HCT116 (cell line): ENCODE data around the gene MMP10. TPM values are rescaled to one million over a fixed set of nuclear protein-coding genes. Genes with fewer than 3 reads are reported as not detected.

Source experiments
- ATAC-seq: fragments of 200-7000 bp; cut with Tn5 transposase; 2 replicates; pipeline ENCODE4 v1.9.1; 2020; ENCODE audit warnings: mild to moderate bottlenecking, moderate library complexity
- BruUV-seq: library from RNA; stranded (reverse); fragments of 400-500 nt; replicated peaks from 2 replicates; lab custom pipeline; 2021; lab: Mats Ljungman, UMichigan
- CTCF ChIA-PET: fragments of 300-600 bp; sonication (Branson Sonifier 250); formaldehyde crosslinking; loops from one replicate; lab custom pipeline; 2021; ENCODE audit warnings: antibody characterized with exemption; lab: Charles Lee
- POLR2A ChIA-PET: fragments of 300-600, 350-600 bp; sonication (Branson Sonifier 250); formaldehyde crosslinking; loops from one replicate; lab custom pipeline; 2021; ENCODE audit warnings: antibody characterized with exemption; lab: Charles Lee
- RAD21 ChIA-PET, 2 experiments: fragments of 300-600 bp; sonication (Branson Sonifier 250); formaldehyde crosslinking; loops; one replicate each; lab custom pipeline; 2023; ENCODE audit warnings: low total read pairs in 2 of 2; ENCODE audit not compliant: uncharacterized antibody in 2 of 2, unreplicated experiment in 2 of 2, low non-redundant PET in 1 of 2; lab: Charles Lee
- DNase-seq: peaks from one replicate; pipeline ENCODE4 v3.0.0-alpha.2; 2010; ENCODE audit warnings: low read depth, low spot score
- H2AFZ ChIP-seq: fragments of 200-600 bp; shearing (Covaris generic), sonication (generic); 2 replicates; pipeline ENCODE4 v1.6.1; 2017; ENCODE audit warnings: low read depth, mixed run types, mixed read lengths, antibody characterized with exemption, low read length; ENCODE audit not compliant: poor library complexity, severe bottlenecking
- H3K27ac ChIP-seq: 2 replicates; pipeline ENCODE4 v1.5.1; 2012; ENCODE audit warnings: low read depth, low read length
- H3K27me3 ChIP-seq: fragments of 200-600 bp; sonication (generic); 2 replicates; pipeline ENCODE4 v1.6.1; 2016; ENCODE audit warnings: mixed run types, low read length, mixed read lengths; ENCODE audit not compliant: insufficient read depth
- H3K36me3 ChIP-seq, 2 experiments: fragments of 200-500 bp in 1 of 2; fragments of 200-600 bp in 1 of 2; sonication (Bioruptor generic) in 1 of 2; sonication (generic) in 1 of 2; 2 replicates each; pipeline versions ENCODE4 v1.5.1 to v1.6.1; 2014 to 2016; ENCODE audit warnings: low read length in 2 of 2, inconsistent platforms in 1 of 2, mixed read lengths in 1 of 2, mixed run types in 1 of 2; ENCODE audit not compliant: insufficient read depth in 2 of 2, control insufficient read depth in 1 of 2
- H3K4me1 ChIP-seq, 2 experiments: fragments of 200-600 bp in 1 of 2; sonication (generic) in 1 of 2; 2 replicates each; pipeline versions ENCODE4 v1.5.1 to v1.6.1; 2012 to 2017; ENCODE audit warnings: low read length in 2 of 2, inconsistent platforms in 1 of 2, mild to moderate bottlenecking in 1 of 2, mixed read lengths in 1 of 2, mixed run types in 1 of 2, moderate library complexity in 1 of 2; ENCODE audit not compliant: insufficient read depth in 2 of 2, control insufficient read depth in 1 of 2
- H3K4me2 ChIP-seq: fragments of 200-600 bp; sonication (generic); 2 replicates; pipeline ENCODE4 v1.6.1; 2017; ENCODE audit warnings: mixed run types, low read length, mixed read lengths
- H3K4me3 ChIP-seq, 2 experiments: fragments of 200-600 bp in 1 of 2; sonication (generic) in 1 of 2; replicated peaks in 1 of 2; 2 replicates each; pipeline ENCODE4 v1.5.1; 2011 to 2016; ENCODE audit warnings: low read length in 2 of 2, control low read depth in 1 of 2, low read depth in 1 of 2, mild to moderate bottlenecking in 1 of 2, mixed read lengths in 1 of 2, mixed run types in 1 of 2
- H3K79me2 ChIP-seq: fragments of 200-600 bp; sonication (generic); 2 replicates; pipeline ENCODE4 v1.6.1; 2017; ENCODE audit warnings: mild to moderate bottlenecking, mixed run types, low read length, moderate library complexity, mixed read lengths; ENCODE audit not compliant: insufficient read depth
- H3K9ac ChIP-seq: fragments of 200-600 bp; sonication (generic); 2 replicates; pipeline ENCODE4 v1.6.1; 2016; ENCODE audit warnings: low read length, mixed read lengths
- H3K9me2 ChIP-seq: fragments of 200-600 bp; sonication (generic), shearing (Covaris generic); 2 replicates; pipeline ENCODE4 v1.6.1; 2017; ENCODE audit warnings: mixed run types, mild to moderate bottlenecking, moderate library complexity; ENCODE audit not compliant: insufficient read depth
- H3K9me3 ChIP-seq, 2 experiments: fragments of 200-500 bp in 1 of 2; fragments of 200-600 bp in 1 of 2; sonication (Bioruptor generic) in 1 of 2; sonication (generic) in 1 of 2; 2 replicates each; pipeline ENCODE4 v1.6.1; 2014 to 2017; ENCODE audit warnings: low read length in 2 of 2, mixed read lengths in 2 of 2, inconsistent platforms in 1 of 2, low read depth in 1 of 2, mild to moderate bottlenecking in 1 of 2, mixed run types in 1 of 2, moderate library complexity in 1 of 2; ENCODE audit not compliant: control insufficient read depth in 1 of 2, insufficient read depth in 1 of 2
- H4K20me1 ChIP-seq: fragments of 200-600 bp; sonication (generic), shearing (Covaris generic); 2 replicates; pipeline ENCODE4 v1.6.1; 2017; ENCODE audit warnings: mixed run types, mild to moderate bottlenecking, moderate library complexity; ENCODE audit not compliant: insufficient read depth
- ATF3 ChIP-seq: IDR thresholded peaks from 2 replicates; pipeline ENCODE4 v1.6.1; 2012
- CBX3 ChIP-seq: IDR thresholded peaks from 2 replicates; pipeline ENCODE4 v1.6.1; 2012; ENCODE audit warnings: low read depth
- CEBPB ChIP-seq: IDR thresholded peaks from 2 replicates; pipeline ENCODE4 v1.6.1; 2012; ENCODE audit warnings: low read depth
- ELF1 ChIP-seq: IDR thresholded peaks from 2 replicates; pipeline ENCODE4 v1.6.1; 2012; ENCODE audit warnings: low read depth, borderline replicate concordance
- EZH2 ChIP-seq: fragments of 200-600 bp; sonication (generic); IDR thresholded peaks from 2 replicates; pipeline ENCODE4 v1.6.1; 2017; ENCODE audit warnings: antibody characterized with exemption, mixed run types
- EZH2phosphoT487 ChIP-seq: fragments of 200-600 bp; IDR thresholded peaks from 2 replicates; pipeline ENCODE4 v1.6.1; 2018; ENCODE audit warnings: antibody characterized with exemption, borderline replicate concordance
- FOSL1 ChIP-seq: IDR thresholded peaks from 2 replicates; pipeline ENCODE4 v1.6.1; 2012; ENCODE audit warnings: low read depth
- MAX ChIP-seq: IDR thresholded peaks from 2 replicates; pipeline ENCODE4 v1.6.1; 2012
- POLR2AphosphoS5 ChIP-seq: IDR thresholded peaks from 2 replicates; pipeline ENCODE4 v1.6.1; 2011; ENCODE audit warnings: mild to moderate bottlenecking, low read depth, low read length, moderate library complexity
- REST ChIP-seq: IDR thresholded peaks from 2 replicates; pipeline ENCODE4 v1.6.1; 2012; ENCODE audit warnings: low read depth
- SIN3A ChIP-seq: IDR thresholded peaks from 2 replicates; pipeline ENCODE4 v1.6.1; 2012; ENCODE audit warnings: low read depth
- SP1 ChIP-seq: IDR thresholded peaks from 2 replicates; pipeline ENCODE4 v1.6.1; 2012; ENCODE audit warnings: low read depth
- SRF ChIP-seq: IDR thresholded peaks from 2 replicates; pipeline ENCODE4 v1.6.1; 2012; ENCODE audit warnings: low read depth
- TCF7L2 ChIP-seq: IDR thresholded peaks from 2 replicates; pipeline ENCODE4 v1.7.0; 2011; ENCODE audit warnings: borderline replicate concordance, inconsistent platforms; ENCODE audit not compliant: insufficient read depth, insufficient read length; ENCODE audit errors: extremely low read depth
- YY1 ChIP-seq: IDR thresholded peaks from 2 replicates; pipeline ENCODE4 v1.6.1; 2011; ENCODE audit warnings: low read length, low read depth, moderate library complexity, mild to moderate bottlenecking; ENCODE audit not compliant: insufficient replicate concordance; ENCODE audit errors: extremely low read depth
- ZFX ChIP-seq: fragments of 450-650 bp; IDR thresholded peaks from 2 replicates; pipeline ENCODE4 v1.6.1; 2017
- ZNF274 ChIP-seq: fragments of 200-500 bp; sonication (Bioruptor generic); IDR thresholded peaks from 2 replicates; pipeline ENCODE4 v1.6.1; 2014; ENCODE audit warnings: mild to moderate bottlenecking, low read depth, low read length, inconsistent platforms
- intact Hi-C: fragments of 100-400 bp; cut with micrococcal nuclease; formaldehyde crosslinking; loops from 2 replicates; pipeline ENCODE4 v1.10.0; 2022
- total RNA-seq: library from RNA; stranded (reverse); gene quantifications from one replicate; pipeline ENCODE4 v1.2.1, GENCODE V29; 2021; ENCODE audit not compliant: unreplicated experiment
- TF ChIP-seq, protein P1 (sequence below): IDR thresholded peaks from 2 replicates; pipeline ENCODE4 v1.6.1; 2011; ENCODE audit warnings: mild to moderate bottlenecking, low read length, moderate library complexity; ENCODE audit not compliant: insufficient replicate concordance; ENCODE audit errors: extremely low read depth
- TF ChIP-seq, protein P2 (sequence below), 3 experiments: fragments of 200-600 bp in 1 of 3; sonication (generic) in 1 of 3; IDR thresholded peaks in 2 of 3; conservative IDR thresholded peaks in 1 of 3; 2 replicates each; pipeline ENCODE4 v1.5.1; 2012 to 2017; ENCODE audit warnings: low read depth in 2 of 3, low read length in 2 of 3, antibody characterized with exemption in 1 of 3, borderline replicate concordance in 1 of 3, control low read depth in 1 of 3, mild to moderate bottlenecking in 1 of 3, mixed read lengths in 1 of 3, mixed run types in 1 of 3, moderate library complexity in 1 of 3; ENCODE audit not compliant: insufficient read depth in 1 of 3

Gene MMP10
- total RNA-seq, 1 experiment from 2014 or later: not detected

GRCh38 chr11:102791271-102792036 is 11.0 kb upstream of the MMP10 start:
- no peak overlapping the region for H3K27ac ChIP-seq
- H4K20me1 ChIP-seq: no peaks in the 10 kb centered on the region
- H3K27me3 ChIP-seq: no peaks in the 10 kb centered on the region
- no peak overlapping the region for H3K4me2 ChIP-seq
- no peak overlapping the region for H3K9ac ChIP-seq
- ATAC-seq: no peak
- no peak for TF ChIP-seq ATF3
- TF ChIP-seq CEBPB: no peak
- TF ChIP-seq EZH2: no peak
- TF ChIP-seq POLR2AphosphoS5: no peak
- TF ChIP-seq REST: no peak
- no peak for TF ChIP-seq EZH2phosphoT487
- no peak for TF ChIP-seq ZFX
- TF ChIP-seq ELF1: no peak
- TF ChIP-seq ZNF274: no peak
- TF ChIP-seq SIN3A: no peak
- no peak for TF ChIP-seq SP1
- TF ChIP-seq, protein P1, sequence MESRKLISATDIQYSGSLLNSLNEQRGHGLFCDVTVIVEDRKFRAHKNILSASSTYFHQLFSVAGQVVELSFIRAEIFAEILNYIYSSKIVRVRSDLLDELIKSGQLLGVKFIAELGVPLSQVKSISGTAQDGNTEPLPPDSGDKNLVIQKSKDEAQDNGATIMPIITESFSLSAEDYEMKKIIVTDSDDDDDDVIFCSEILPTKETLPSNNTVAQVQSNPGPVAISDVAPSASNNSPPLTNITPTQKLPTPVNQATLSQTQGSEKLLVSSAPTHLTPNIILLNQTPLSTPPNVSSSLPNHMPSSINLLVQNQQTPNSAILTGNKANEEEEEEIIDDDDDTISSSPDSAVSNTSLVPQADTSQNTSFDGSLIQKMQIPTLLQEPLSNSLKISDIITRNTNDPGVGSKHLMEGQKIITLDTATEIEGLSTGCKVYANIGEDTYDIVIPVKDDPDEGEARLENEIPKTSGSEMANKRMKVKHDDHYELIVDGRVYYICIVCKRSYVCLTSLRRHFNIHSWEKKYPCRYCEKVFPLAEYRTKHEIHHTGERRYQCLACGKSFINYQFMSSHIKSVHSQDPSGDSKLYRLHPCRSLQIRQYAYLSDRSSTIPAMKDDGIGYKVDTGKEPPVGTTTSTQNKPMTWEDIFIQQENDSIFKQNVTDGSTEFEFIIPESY: no peak
- TF ChIP-seq TCF7L2: no peak
- TF ChIP-seq SRF: no peak
- TF ChIP-seq CBX3: no peak
- TF ChIP-seq, protein P2, sequence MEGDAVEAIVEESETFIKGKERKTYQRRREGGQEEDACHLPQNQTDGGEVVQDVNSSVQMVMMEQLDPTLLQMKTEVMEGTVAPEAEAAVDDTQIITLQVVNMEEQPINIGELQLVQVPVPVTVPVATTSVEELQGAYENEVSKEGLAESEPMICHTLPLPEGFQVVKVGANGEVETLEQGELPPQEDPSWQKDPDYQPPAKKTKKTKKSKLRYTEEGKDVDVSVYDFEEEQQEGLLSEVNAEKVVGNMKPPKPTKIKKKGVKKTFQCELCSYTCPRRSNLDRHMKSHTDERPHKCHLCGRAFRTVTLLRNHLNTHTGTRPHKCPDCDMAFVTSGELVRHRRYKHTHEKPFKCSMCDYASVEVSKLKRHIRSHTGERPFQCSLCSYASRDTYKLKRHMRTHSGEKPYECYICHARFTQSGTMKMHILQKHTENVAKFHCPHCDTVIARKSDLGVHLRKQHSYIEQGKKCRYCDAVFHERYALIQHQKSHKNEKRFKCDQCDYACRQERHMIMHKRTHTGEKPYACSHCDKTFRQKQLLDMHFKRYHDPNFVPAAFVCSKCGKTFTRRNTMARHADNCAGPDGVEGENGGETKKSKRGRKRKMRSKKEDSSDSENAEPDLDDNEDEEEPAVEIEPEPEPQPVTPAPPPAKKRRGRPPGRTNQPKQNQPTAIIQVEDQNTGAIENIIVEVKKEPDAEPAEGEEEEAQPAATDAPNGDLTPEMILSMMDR (IDR thresholded peaks at IDR 0.05 in 2 of 3, conservative IDR thresholded peaks at IDR 0.05 in 1 of 3; ENCODE audit: borderline replicate concordance in 1 of 3, insufficient read depth in 1 of 3, low read depth in 2 of 3, low read length in 2 of 3): no peak
- TF ChIP-seq FOSL1: no peak
- TF ChIP-seq YY1: no peak
- no peak for TF ChIP-seq MAX
- no TSS peak for BruUV-seq
- no peaks in the 10 kb centered on the region for H3K9me2 ChIP-seq
- H3K79me2 ChIP-seq: no peaks in the 10 kb centered on the region
- DNase-seq: no peak
- POLR2A ChIA-PET: no interaction called here
- CTCF ChIA-PET: interaction anchor here (1.2 kb wide), 1 partner anchor 150 kb away, joined by 3 read pairs; no protein-coding TSS in a partner anchor
- no peak overlapping the region for H3K4me3 ChIP-seq
- RAD21 ChIA-PET: no interaction called here
- no peaks in the 10 kb centered on the region for H3K36me3 ChIP-seq
- intact Hi-C loops: no loop called here
- no peaks in the 10 kb centered on the region for H3K9me3 ChIP-seq
- no peaks in the 10 kb centered on the region for H3K4me1 ChIP-seq
- H2AFZ ChIP-seq: no peak overlapping the region
